Right ventricle myocardium superior (tissue), 1 donor: Measurements from ENCODE around the gene ERCC4. TPM values are rescaled to one million over a fixed set of nuclear protein-coding genes. Genes with fewer than 3 reads are reported as not detected.

ENCODE experiments used
- ATAC-seq: fragments of 200-7000 bp; cut with Tn5 transposase; one replicate; pipeline ENCODE4 v1.9.1; 2020; ENCODE audit warnings: mild to moderate bottlenecking; ENCODE audit not compliant: poor library complexity
- DNase-seq: peaks from one replicate; pipeline ENCODE4 v3.0.0-alpha.2; 2020
- intact Hi-C: fragments of 100-400 bp; cut with DNase I; formaldehyde crosslinking; loops from one replicate; pipeline ENCODE4 v1.11.2; 2022
- total RNA-seq: library from RNA; stranded (reverse); fragmentation: NEBNext Ultra II Directional; extraction: Animal tissue kit (Norgen Biotek cat#: 25700); gene quantifications from one replicate; pipeline ENCODE4 v1.2.1, GENCODE V29; 2021
- donor health status: DM: no; HTN: yes; CAD: no; lungs with severe emphysema.

ERCC4 gene
- total RNA-seq, 1 donor from 2014 or later, result 6.0 TPM

DNA sequence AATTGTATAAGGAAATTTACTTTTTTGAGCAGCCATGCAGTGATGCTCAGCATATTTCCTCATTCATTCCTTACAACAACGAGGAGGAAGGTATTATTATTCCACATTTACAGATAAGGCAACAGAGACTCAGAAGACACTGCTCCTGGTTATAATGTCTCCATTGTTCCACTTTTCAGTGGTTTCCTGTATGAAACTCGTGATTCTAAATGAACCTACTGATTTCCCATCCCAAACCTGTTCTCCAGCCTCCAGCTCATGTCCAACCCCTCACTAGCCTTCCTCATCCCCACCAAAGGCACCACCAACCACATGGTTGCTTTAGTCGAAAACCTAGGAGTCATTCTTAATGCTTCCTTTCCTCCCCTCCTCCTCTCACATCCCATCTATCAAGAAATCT is 12.5 kb upstream of the ERCC4 start:
- ATAC-seq, result no peak
- intact Hi-C loops, result no loop called here
- DNase-seq, result no peak

DNA sequence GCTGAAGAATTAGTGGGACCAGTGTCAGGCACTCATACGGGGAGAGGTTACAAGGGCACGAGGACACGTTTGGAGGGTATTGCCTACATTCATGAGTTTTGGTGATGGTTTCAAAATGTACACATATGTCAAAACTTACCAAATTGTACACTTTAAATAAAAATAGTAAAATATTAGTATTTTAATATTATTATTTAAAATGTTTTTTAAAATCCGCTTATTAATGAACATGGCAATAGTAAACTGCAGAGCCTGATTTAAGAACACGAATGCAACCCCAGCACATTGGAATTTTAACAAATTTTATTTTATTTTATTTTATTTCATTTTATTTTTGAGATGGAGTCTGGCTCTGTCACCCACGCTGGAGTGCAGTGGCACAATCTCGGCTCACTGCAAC is 10.9 kb upstream of the ERCC4 start:
- DNase-seq (no peak), ATAC-seq (no peak)
- intact Hi-C loops, result no loop called here

DNA sequence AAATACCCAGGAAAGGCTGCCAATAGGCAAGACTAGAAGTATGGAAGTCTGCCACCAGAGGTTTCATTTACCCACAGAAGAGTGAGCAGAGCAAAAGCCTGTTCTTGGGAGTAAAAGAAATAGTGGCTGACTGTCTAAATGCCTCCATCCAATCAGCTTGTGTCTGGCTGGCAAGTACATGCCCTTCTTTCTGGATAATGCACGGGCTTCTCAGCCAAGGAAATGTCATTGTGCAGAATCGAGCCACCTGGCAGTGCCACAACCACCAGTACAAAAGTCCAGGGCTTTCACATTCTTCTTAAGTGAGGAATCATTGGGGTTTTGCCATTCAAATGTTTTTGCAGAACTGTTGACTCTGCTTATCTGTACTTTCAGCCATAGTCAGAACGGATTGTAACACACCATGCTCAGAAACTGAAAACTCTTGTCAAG is 10.1 kb upstream of the ERCC4 start:
- peak; percentile 69 for DNase-seq
- intact Hi-C loops, result loop anchor here (10.0 kb wide), 1 partner anchor 45 kb away; no protein-coding TSS in a partner anchor
- peak; percentile 97 for ATAC-seq

DNA sequence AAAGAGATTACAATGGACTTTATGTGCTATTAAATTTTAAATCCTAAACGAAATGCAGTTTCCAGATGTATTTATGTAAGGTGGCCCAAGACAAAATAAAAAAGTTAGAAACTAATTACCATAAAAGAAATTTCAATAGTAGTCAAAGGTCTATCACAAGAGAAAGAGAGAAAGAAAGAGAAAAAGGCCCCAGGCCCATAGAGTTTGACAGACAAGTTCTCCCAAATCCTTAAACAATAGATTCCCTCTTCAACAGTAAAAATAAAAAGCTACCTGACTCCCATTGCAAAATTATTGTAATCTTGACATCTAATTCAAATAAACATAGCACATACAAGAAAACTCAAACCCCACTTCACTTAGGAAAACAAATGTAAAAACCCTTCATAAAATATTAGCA is 8.6 kb upstream of the ERCC4 start:
- DNase-seq, result no peak
- intact Hi-C loops, result loop anchor here (10.0 kb wide), 1 partner anchor 47 kb away; no protein-coding TSS in a partner anchor
- ATAC-seq, result no peak

DNA sequence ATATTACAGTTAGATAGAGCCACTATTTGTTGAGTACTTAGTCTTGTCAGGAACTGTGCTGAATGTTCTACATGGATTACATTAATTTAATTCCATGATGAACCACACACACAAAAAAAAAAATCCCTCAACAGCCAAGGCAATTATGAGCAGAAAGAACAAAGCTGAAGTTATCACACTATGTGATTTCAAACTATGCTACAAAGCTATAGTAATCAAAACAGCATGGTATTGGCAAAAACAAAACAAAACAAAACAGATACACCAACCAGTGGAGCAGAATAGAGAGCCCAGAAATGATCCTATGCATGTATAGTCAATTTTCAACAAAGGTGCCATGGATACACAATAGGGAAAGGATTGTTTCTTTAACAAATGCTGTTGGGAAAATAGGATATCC is 8.1 kb upstream of the ERCC4 start:
- DNase-seq (no peak), ATAC-seq (no peak)
- intact Hi-C loops, result loop anchor here (10.0 kb wide), 1 partner anchor 47 kb away; no protein-coding TSS in a partner anchor

DNA sequence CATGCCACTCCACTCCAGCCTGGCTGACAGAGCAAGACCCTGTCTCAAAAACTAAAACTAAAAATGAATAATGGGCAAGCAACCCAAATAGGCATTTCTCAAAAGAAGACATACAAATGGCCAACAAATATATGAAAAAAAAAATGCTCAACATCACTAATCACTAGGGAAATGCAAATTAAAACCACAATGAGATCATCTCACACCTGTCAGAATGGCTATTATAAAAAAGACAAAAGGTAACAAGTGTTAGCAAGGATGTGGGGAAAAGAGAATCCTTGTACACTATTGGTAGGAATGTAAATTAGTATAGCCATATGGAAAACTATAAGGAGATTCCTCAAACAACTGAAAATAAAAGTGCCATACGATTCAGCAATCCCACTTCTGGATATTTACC is 7.1 kb upstream of the ERCC4 start:
- no peak for DNase-seq
- intact Hi-C loops, result loop anchor here (10.0 kb wide), 1 partner anchor 48 kb away; no protein-coding TSS in a partner anchor
- no peak for ATAC-seq

DNA sequence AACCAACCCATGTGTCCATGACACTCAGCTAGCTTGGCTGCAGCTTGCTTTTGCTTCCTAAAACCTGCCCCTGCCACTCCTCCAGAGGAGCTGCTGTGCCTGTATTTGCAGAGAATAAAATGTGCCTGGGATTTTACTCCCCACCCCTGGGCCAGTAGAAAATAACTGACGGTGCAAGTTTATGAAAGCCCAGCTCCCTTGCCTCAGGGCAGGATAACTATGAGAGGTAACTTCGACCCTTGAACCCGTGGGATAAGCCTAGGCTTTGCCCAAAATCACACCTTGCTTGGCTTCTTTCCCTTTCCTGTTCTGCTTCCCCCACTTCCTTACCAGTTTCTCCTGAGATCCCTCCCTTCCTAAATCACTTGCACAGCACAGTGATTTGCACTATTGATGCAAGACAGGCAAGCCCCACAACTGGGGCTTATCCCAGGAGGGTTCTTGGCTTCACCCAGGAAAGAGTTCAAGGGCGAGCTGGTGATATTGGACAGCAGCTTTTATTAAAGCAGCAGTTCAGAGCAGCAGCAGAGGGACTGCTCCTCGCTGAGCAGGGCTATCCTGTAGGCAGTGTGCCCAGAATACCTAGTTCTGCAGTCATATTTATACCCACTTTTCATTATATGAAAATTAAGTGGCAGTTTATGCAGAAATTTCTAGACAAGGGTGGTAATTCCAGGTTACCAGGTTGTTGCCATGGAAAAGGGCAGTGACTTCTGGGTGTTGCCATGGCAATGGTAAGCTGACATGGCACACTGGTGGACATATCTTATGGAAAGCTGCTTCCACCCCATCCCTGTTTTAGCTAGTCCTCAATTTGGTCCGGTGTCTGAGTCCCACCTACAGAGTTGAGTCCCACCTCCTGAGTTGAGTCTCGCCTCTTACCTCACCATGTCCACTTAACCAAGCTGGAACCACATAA is 6.3 kb upstream of the ERCC4 start:
- ATAC-seq (no peak), DNase-seq (no peak)
- intact Hi-C loops, result loop anchor here (10.0 kb wide), 1 partner anchor 49 kb away; no protein-coding TSS in a partner anchor

DNA sequence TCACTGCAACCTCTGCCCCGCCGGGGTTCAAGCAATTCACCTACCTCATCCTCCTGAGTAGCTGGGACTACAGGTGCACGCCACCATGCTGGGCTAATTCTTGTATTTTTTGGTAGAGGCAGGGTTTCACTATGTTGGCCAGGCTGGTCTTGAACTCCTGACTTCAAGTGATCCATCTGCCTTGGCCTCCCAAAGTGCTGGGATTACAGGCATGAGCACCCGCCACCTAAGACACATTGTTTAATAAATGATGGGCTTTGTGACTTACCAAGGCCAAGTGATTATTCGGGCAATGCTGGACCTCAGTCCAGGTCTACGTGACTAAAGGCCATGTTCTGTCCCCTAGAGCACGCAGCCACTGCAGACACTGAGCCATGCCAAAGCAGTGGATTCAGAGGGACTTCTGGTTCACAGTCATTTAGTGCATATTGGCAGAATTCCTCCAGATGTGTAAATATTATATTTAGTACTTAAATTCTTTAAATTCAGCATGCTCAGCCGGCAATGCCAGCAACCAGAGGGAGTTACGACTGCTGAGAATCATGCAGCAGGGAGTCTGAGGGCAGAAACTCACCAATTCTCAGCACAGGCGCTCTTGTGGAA is 4.8 kb upstream of the ERCC4 start:
- intact Hi-C loops, result loop anchor here (10.0 kb wide), 1 partner anchor 50 kb away; no protein-coding TSS in a partner anchor
- ATAC-seq (no peak), DNase-seq (no peak)

DNA sequence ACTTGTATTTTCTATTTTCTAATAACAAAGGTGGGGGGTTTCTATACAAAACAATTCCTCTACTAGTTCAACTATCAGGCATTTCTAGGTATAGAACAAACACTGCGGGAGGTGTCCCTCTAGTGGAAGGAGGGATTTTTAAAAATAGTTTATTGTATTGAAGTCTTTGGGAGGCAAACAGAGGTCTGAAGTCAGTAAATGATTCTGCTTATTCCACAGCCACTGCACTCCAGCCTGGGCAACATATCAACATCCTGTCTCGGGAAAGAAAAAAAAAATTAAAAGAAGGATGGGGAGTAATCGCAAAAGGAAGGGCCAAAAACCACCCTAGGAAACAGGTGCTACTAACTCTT is 648 bp upstream of the ERCC4 start:
- no peak for DNase-seq
- intact Hi-C loops, result loop anchor here (10.0 kb wide), 1 partner anchor 55 kb away; no protein-coding TSS in a partner anchor
- ATAC-seq, result peak; percentile 56

DNA sequence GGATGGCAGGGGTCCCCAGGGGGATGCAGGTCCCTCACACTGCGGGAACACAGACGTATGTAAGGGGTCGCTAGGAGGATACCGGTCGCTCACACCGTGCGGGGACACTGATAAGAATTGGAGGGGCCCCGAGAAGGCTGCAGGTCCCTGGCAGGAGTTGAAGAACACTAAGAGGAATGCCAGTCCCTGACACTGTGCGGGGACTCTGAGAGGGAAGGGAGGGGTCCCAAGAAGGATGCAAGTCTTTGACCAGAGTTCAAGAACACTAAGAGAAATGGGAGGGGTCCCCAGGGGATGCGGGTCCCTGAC is 510 bp downstream of the ERCC4 start:
- ATAC-seq (no peak), DNase-seq (no peak)
- intact Hi-C loops, result loop anchor here (10.0 kb wide), 4 partner anchors 294 to 604 kb away; no protein-coding TSS in a partner anchor

DNA sequence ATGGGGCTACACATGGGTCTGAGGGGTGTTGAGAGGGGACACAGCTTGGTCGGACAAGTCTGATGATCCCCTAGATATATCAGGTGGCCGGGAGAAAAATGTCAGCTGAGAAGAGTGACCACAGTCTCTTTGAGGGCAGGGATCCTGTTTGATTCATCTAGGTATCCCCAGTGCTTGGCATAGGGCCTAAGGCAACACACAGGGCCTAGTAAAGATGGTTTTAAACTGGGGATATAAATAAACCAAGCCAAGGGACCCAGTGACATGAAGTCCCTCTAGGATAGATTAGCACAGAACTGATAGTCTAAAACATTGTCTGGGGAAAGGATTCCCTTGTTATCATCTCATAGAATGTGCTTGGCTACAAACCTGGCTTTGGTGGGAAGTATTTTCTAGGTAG is 1.4 kb downstream of the ERCC4 start:
- DNase-seq (no peak), ATAC-seq (no peak)
- intact Hi-C loops, result loop anchor here (10.0 kb wide), 4 partner anchors 293 to 603 kb away; no protein-coding TSS in a partner anchor

DNA sequence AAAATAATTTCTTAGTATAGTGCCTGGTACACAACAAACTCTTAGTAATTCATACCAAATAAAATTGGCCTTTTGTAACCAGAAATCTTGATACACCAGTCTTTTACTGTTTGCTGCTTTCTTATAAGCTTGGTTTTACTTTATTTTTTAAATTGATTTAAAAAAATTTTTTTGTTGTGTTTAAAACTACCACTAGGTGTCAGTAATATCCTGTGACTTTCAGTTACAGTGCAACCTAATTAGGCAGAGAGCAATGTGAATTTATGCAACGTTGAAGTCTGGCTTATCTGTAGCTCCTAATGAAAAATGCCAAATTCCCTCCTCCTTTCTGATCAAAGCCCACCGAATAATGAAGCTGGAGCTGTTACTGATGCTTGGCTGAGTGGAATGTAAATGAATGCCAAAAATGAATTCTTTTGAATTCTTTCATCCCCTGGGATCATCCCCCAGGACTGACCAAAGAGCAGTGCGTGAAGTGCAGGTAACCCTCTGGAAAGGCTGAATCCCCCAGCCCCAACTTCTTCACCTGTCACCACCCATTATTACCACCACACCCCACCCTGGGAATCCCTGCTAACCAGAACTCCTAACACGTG is 3.8 kb downstream of the ERCC4 start:
- DNase-seq, result no peak

DNA sequence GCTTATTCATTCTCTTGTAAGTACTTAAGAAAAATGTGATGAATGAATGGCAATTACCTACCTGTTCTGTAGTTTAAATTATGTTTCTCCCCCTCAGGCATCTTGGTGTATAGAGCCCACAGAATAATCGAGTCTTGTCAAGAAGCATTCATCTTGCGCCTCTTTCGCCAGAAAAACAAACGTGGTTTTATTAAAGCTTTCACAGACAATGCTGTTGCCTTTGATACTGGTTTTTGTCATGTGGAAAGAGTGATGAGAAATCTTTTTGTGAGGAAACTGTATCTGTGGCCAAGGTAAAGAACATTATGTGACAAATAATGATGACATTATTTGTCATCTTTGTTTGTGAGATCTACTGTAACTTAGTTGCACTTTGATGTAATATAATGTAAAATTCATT is 6.5 kb downstream of the ERCC4 start:
- ATAC-seq (no peak), DNase-seq (no peak)
- intact Hi-C loops, result loop anchor here (10.0 kb wide), 4 partner anchors 288 to 598 kb away; no protein-coding TSS in a partner anchor

More for the DNA sequence above, 3.8 kb downstream of the ERCC4 start:
- intact Hi-C loops, result loop anchor here (10.0 kb wide), 4 partner anchors 291 to 601 kb away; no protein-coding TSS in a partner anchor
- no peak for ATAC-seq

DNA sequence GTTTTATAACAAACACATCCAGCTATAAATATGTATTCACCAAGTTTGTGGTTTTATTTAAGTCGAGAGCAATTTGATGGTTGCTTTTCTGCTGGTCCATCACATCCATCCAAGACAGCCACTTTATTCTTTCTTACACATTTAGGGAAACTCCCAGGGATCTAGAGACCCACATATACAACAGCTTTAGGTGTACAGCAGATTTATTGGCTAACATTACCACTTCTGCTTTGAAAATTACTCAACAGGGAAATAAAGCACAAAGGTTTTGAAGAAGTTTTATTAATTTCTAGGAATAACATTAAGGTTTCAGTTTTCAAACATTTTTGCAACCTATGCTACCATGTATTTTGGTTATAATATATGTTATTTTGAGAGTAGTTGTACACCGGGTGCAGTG is 6.9 kb downstream of the ERCC4 start:
- DNase-seq (no peak), ATAC-seq (no peak)
- intact Hi-C loops, result loop anchor here (10.0 kb wide), 4 partner anchors 288 to 598 kb away; no protein-coding TSS in a partner anchor

DNA sequence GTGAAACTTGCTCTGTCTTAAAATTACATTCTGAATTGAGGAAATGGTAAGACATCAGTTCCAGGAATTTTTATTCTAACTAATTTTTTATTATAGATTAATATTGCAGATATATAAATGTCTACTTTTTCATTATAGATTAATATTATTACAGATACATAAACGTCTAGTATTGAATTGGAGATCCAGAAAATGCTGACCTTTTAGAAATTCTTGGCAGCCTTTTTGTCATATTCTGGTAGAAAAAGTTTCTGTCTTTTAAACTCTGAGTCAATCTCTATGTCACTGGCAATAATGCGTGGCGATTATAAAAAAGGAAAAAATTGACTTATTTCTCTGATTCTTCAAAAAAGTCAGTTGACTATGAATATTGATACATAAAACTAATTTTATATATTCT is 8.7 kb downstream of the ERCC4 start:
- DNase-seq, result no peak
- ATAC-seq, result no peak
- intact Hi-C loops, result loop anchor here (10.0 kb wide), 4 partner anchors 286 to 596 kb away; no protein-coding TSS in a partner anchor

DNA sequence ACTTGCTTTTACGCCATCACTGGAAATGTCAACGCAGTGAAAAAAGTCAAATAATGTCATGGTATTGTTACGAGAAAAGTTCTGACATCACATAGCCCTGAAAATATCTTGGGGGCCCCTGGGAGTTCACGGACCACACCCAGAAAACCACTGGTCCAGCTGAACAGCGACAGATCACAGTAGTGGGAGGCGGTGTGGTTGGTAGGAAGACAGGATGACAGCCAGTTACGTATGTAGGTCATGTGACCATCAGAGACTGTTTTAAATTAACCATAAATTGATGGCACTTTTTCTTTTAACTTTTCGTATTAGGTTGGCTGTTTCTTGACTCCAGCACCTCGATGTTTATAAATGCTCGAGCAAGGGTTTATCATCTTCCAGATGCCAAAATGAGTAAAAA is 11.9 kb downstream of the ERCC4 start:
- no peak for ATAC-seq
- no peak for DNase-seq
- intact Hi-C loops, result no loop called here

DNA sequence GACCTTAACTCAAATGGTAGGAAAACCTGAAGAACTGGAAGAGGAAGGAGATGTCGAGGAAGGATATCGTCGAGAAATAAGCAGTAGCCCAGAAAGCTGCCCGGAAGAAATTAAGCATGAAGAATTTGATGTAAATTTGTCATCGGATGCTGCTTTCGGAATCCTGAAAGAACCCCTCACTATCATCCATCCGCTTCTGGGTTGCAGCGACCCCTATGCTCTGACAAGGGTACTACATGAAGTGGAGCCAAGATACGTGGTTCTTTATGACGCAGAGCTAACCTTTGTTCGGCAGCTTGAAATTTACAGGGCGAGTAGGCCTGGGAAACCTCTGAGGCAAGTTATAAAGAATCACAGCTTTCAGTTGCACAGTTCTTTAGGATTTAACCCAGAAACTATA is 15.5 kb downstream of the ERCC4 start:
- DNase-seq (no peak), ATAC-seq (no peak)
- intact Hi-C loops, result no loop called here

DNA sequence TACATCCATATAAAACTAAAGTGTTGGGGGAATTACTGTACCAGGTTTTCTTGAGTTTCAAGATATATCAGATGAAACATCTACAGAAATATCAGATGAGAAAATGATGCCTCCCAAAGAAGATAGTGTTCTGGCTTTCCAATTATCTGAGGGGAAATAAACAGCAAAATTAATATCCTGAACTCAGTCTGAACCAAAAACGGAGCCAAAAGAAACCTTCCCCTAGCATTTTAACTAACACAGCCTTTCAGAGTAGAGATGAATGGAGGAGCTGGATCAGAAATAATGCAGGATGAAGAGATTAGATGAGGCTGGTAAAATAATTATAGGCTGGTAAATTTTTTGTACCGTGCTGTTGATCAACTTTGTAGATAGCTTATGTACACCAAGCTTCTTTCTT is 16.2 kb downstream of the ERCC4 start:
- intact Hi-C loops, result no loop called here
- DNase-seq (no peak), ATAC-seq (no peak)

DNA sequence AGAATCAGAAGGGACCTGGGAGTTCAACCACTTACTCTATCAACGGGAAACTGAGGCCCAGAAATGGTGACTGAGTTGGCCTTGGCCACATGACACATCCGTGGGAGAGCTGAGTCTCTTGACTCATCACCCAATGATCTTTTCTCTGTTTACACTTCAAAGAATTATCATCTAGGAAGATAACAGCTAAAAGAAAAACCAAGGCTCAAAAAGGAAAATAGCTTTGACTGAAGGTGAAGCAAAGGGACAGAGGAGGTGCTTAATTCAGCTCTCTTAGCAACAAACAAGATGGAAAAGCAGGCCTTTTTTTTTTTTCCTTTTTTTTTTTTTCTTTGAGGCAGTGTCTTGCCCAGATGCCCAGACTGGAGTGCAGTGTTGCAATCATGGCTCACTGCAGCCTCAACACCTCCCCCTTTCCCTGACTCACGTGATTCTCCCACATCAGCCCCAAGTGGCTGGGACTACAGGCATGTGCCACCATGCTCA is 16.7 kb downstream of the ERCC4 start:
- no peak for DNase-seq
- ATAC-seq, result peak; percentile 60
- intact Hi-C loops, result no loop called here
